SK-MEL-5 (cell line): ENCODE results near the gene HAUS8. TPM values are rescaled to one million over a fixed set of nuclear protein-coding genes. Genes with fewer than 3 reads are reported as not detected.
A peak's percentile ranks its signal among the peaks of the same experiment; 100 is the strongest.

ENCODE experiments used
- DNase-seq: peaks from one replicate; pipeline ENCODE4 v3.0.0-alpha.2; 2016; ENCODE audit warnings: low read depth, low spot score
- in situ Hi-C: cut with HindIII; loops from 2 replicates; pipeline ENCODE4 v1.10.0; 2016; ENCODE audit warnings: low sequenced_read_pairs, high pct_unique_total_duplicates, low pct_unique_long_range_greater_than_20kb
- polyA plus RNA-seq, 2 experiments: library from polyadenylated mRNA; depleted of rRNA; stranded (reverse); fragments of >200 nt; gene quantifications; 2 replicates each; pipeline ENCODE4 v1.2.3, GENCODE V29; 2015
- total RNA-seq: library from RNA; depleted of rRNA; stranded (reverse); fragments of >200 nt; shearing (Covaris generic); gene quantifications from 2 replicates; pipeline ENCODE4 v1.2.3, GENCODE V29; 2014; rRNA removed

The HAUS8 gene, protein sequence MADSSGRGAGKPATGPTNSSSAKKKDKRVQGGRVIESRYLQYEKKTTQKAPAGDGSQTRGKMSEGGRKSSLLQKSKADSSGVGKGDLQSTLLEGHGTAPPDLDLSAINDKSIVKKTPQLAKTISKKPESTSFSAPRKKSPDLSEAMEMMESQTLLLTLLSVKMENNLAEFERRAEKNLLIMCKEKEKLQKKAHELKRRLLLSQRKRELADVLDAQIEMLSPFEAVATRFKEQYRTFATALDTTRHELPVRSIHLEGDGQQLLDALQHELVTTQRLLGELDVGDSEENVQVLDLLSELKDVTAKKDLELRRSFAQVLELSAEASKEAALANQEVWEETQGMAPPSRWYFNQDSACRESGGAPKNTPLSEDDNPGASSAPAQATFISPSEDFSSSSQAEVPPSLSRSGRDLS
- 4.1 and 6.7 TPM in 2 replicates for total RNA-seq
- 9.2 and 9.7 TPM in 2 replicates for polyA plus RNA-seq (2015; cell fraction: cytosol; rRNA removed)
- 18.9 and 26.1 TPM in 2 replicates for polyA plus RNA-seq (2015; cell fraction: nucleus; rRNA removed)

DNA sequence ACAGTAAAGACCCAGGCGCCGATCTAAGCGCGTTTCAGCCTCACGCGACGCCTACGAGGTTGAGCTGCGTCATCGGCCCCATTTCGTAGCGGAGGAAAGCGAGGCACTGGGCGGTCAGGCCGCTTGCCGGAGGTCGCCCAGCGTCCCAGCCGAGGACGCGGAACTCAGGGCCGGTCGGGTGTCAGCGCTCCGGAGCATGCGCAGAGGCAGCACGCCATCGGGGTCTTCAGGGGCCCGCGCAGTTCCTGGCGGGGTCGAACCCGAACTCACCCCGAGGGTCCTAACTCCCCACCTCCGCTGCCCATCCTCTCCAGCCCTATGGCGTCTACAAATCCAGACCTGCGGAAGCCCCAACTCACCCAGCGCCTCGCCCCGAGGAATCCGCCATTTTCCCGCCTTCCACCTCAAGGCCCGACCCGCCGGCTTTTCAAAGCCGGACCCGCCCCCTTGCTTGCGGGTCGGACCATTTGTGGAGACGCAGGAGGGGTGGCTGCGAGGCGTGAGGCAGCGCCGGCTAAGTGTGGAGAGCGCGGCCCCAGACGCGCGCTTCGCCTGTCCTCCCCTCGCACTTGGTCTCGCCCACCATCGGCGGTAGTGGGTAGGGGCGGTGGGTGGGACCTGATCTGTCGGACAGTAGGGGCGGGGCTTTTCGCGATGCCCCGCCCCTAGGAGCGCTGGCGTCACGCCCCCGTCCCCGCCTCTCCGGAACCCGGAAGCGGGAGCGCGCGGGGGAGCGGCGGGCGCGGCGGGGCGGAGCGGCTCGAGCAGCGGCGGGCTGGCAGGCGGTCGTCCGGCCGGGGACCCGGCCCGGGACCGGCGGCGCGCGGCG, at the start of gene HAUS8, which contains the start of gene MYO9B:
Gene HAUS8, minus strand, starts transcription at position 418 of the 829 bp plus-strand sequence. Its CDS starts 30 bp downstream, at position 388.
Gene MYO9B, plus strand, starts transcription at position 743 of the 829 bp plus-strand sequence. CDS start 25,941 bp downstream, outside the sequence.
- in situ Hi-C loops, result no loop called here

DNA sequence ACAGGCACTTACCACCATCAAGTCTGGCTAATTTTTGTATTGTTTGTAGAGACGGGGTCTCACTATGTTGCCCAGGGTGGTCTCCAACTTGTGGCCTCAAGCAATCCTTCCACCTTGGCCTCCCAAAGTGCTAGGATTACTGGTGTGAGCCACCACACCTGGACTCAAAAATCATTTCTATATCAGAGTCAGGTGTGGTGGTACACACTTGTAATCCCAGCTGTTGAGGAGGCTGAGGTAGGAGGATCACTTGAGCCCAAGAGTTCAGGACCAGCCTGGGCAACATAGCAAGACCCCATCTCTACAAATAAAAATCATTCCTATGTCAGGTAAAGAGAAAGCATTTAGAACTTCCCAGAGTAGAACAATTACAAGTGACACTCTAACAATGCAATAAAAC, 48.8 kb upstream of the HAUS8 start:
- in situ Hi-C loops, result no loop called here
- DNase-seq, result no peak

More for the DNA sequence above, at the start of gene HAUS8, which contains the start of gene MYO9B:
- DNase-seq, result peak; percentile 97

DNA sequence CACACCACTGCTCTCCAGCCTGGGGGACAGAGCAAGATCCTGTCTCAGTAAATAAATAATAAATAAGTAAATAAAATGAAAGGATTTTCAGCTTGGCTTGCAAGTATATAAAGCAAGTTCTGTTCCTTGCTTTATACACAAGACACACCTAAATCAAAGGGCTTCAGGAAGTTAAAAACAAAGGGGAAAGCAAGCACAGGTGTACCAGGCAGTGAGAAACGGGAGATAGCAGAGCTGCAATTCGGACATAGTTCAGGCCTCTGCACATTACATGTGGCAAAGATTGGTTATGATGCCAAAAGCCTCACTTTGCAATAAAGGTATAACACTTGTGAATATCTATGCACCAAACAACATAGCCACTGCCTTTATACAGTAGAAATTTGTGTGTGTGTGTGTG, 47.8 kb upstream of the HAUS8 start:
- in situ Hi-C loops, result no loop called here
- no peak for DNase-seq

DNA sequence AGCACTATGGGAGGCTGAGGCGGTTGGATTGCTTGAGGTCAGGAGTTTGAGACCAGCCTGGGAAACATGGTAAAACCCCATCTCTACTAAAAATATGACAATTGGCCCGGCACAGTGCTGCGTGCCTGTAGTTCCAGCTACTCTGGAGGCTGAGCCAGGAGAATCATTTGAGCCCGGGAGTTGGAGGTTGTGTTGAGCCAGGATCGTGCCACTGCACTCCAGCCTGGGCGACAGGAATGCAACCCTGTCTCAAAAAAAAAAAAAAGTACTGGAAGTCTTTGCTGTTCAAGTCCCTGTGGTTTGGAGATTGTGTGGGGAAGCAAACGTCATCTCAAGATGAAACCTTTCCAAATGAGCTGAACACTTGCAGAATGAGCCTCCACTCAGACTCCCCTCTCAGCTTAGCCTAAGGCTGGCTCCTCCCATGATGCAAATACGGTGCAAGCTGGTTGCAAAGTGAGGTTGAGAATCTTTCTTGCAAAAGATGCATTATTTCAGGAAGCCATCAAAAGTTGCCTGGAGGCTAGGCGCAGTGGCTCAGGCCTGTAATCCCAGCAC, 46.6 kb upstream of the HAUS8 start:
- no peak for DNase-seq
- in situ Hi-C loops, result no loop called here

DNA sequence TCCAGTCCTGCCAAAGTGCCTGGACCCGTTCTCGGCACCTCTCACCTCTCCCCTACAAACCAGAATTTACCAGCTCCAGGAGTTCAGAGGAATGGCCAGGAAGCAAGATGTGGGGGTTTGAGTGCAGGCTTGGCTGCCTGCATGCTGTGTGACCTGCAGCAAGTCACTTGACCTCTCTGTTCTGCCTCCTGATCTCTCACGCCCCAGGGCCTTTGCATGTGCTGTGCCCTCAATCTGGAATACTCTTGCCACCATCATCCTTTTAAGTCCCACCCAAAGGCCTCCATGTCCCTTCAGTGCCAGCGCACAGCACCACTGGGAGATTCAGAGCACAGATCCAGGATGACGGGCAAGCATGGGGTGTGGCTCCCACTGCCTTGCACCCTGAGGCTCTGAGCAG, 43.7 kb upstream of the HAUS8 start:
- no peak for DNase-seq
- in situ Hi-C loops, result no loop called here

DNA sequence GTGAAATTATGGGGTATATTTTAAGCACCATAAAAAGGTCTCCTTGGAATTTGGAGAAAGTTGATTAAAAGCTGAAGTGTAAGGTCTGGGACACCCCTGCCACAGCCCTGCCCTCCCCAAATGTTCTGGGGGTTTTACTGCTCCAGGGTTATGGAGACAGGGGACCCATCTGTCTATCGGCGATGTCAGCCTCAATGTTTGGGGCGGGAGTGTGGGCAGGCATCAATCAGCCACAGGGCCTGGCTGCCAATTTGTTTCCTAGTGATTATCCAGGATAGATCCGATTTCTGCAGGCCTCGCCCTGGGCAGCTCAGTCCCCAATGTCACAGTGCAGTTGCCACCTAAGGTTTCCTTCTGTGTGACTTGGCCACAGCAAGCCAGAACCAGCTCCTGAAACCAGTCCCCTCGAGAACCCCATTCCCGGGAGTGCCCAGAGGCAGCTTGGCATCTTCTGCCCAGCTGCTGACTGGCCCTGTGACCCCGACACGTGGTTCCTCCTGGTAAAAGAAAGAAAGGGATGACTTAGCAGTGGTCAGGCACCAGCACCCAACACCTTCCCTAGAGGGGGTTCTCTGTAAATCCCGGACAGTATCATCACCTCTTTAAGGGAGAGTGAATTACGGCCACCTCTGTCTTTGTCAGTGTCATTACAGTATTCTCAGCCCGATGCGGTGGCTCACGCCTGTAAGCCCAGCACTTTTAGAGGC, 41.9 kb upstream of the HAUS8 start:
- in situ Hi-C loops, result no loop called here
- DNase-seq, result peak; percentile 23

DNA sequence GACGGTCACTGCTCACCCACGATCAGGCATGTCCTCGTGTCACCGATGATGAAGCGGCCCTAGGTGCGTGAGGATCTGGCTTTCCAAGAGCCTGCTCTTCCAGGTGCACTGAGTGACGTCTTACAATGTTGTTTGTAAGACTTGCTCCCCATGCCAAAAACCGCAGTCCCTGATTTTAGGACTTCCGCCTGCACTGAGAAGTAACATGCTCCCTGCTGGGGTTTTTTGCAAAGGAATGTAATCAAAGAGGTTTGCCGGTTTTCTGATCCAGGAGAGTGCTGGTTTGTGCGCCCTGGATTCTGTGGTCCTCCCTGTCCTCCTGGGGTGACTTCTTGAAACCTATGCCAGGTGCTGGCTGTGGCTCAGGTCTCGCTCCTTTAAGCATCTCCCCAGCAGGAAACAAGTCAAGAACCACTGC, 39.2 kb upstream of the HAUS8 start:
- no peak for DNase-seq
- in situ Hi-C loops, result no loop called here

DNA sequence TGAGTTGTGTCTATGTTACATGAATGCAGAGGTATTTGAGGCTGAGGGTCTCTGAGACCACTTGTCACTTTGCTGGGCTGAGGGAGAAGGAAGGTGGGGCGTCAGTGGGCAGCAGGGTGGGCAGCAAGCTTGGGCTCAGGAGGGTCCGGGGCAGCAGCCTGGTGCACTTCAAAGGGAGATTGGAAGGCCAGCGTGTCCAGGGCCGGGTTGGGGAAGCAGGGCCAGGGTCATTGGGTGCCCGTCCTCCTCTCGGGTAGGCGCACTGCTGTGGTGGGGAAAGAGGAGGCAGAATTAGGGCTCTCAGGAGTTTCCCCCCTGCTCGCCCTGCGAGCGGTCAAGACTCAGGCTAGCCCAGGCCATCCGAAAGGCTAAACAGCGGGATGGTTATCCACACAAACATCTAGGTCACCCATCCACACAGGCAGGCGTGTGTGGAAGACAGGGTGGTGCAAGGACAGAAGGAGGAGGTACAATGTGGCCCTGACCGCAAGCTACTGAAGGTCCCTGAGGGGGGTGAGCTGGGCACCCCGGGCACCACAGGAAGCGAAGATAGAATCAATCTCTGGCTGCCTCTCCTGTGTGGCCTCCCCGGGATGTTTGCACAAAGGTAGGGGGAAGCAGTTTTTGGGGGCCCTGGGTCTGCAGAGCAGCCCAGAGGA, 38.0 kb upstream of the HAUS8 start:
- in situ Hi-C loops, result no loop called here
- DNase-seq, result no peak

DNA sequence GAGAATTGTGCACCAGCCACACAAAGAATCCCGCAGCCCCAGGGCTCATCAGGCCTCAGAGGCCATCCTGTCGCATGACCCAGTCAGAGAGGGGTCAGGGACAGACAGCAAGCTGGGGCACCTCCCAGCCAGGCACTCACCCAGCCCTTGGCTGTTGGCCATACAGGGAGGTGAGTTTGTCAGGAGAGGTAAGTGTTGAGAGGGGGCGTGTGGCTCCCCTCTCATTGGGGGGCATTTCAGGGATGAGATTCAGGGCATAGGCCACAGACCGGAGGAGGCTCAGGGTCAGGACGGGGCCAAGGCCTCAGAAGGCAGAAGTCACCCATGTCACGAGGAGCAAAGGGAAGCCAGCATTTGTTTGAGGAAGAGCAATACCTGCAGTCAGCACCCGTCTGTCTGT, 37.4 kb upstream of the HAUS8 start:
- in situ Hi-C loops, result no loop called here
- no peak for DNase-seq

DNA sequence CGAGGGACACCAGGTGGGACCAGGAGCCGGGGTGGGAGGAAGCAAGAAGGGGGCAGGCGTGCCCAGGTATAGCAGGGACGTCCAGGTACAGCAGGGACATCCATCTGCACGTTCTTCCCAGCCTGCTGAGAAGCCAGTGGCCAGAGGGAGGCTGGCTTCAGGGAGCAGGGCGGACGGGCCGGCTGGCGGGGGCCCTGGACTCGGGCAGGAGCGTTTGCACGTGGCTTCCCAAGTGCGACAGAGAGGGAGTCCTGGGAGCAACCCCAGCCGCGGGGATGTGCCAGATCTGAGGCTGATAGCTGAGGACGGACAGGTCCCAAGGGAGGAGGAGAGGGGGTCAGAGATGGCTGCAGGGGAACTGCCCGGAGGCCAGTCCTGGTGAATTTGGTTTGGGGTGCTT, 37.0 kb upstream of the HAUS8 start:
- in situ Hi-C loops, result no loop called here
- DNase-seq, result no peak

DNA sequence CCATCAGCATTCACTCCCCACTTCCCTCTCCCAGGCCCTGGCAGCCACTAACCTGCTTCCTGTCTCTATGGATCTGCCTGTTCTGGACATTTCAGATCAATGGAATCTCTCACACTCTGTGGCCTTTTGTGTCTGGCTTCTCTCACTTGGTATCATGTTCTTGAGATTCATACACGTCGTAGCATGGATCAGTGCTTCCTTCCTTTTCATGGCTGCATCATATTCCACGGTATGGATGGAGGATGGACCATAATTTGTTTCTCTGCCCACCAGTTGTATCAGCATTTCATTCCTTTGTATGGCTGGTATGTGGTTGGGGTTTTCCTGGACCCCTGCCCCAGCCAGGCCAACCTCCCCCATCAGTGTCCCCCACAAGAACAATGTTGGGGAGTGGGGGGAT, 36.5 kb upstream of the HAUS8 start:
- DNase-seq, result no peak
- in situ Hi-C loops, result no loop called here

DNA sequence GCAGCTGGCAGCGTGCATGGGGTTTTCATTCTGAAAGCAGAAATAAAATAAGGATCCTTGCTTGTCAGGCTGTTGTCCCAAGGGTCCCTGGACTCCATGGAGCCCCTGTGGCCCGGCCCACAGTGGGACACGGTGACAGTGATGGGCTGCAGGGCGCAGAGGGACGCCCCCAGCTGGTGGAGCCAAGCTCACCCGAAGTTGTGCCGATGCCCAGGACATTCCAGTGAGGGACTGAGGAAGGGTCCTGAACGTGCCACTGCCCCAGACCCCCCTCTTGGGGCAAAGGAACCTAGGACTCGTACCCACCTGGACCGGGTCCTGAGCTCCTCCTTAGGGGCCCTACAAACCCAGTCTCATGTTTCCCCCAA, 35.3 kb upstream of the HAUS8 start:
- no peak for DNase-seq
- in situ Hi-C loops, result no loop called here

DNA sequence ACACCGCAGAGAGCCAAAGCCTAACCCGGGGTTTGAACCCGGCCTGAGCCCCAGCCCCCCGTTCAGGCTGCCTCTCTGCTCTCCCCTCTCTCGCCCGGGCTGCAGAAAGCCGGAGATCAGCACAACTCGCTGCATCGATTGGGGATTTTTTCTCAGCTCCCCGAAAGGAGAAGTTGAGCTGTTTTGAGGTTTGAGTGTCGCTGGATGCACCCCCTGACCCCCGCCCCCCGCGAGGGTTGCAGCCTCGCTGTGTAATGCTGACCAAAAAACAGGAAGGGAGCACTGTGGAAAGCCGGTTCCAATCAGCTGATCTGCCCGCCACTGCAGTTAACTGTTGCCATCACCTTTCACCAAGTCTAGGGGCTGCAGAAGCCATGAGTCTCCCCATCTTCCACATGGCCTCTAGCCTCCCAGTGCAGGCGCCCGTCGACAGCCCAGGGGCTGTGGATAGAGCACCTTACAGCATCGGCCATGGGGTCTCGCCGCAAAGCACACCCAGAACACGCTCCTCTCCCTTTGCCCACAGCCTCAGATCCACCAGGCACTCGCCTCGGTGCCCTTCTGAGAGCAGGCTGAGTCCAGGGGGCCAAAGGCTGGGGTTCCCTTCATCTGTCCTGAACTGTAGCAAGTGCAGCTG, 34.8 kb upstream of the HAUS8 start:
- in situ Hi-C loops, result no loop called here
- DNase-seq, result no peak

DNA sequence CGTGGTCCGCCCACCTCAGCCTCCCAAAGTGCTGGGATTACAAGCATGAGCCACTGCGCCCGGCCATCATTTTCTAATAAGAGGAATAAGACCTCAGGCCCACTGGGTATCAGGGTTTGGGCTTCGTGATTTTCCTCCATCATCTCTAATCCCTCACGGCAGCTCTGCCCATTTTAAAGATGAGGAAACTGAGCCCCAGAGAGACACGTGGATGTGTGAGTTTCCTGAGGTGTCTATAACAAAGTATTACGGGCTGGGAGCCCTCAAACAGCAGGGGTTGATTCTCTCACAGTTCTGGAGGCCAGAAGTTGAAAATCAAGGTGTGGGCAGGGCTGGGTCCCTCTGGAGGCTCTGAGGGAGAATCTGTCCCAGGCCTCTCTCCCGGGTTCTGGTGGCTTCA, 34.0 kb upstream of the HAUS8 start:
- in situ Hi-C loops, result no loop called here
- no peak for DNase-seq

DNA sequence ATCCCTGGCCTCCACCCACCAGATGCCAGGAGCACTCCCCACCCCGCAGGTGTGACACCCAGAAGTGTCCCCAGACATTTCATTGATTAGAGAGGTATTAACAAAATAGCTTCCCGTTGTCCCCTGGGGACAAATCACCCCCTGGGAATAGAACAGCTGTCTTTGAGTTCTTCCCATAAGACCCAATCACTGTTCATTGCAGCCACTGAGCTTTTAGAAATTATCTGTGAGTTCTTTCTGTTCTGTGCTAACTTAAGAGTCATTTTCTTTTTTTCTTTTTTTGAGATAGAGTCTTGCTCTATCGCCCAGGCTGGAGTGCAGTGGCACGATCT, 33.2 kb upstream of the HAUS8 start:
- DNase-seq, result no peak
- in situ Hi-C loops, result no loop called here

DNA sequence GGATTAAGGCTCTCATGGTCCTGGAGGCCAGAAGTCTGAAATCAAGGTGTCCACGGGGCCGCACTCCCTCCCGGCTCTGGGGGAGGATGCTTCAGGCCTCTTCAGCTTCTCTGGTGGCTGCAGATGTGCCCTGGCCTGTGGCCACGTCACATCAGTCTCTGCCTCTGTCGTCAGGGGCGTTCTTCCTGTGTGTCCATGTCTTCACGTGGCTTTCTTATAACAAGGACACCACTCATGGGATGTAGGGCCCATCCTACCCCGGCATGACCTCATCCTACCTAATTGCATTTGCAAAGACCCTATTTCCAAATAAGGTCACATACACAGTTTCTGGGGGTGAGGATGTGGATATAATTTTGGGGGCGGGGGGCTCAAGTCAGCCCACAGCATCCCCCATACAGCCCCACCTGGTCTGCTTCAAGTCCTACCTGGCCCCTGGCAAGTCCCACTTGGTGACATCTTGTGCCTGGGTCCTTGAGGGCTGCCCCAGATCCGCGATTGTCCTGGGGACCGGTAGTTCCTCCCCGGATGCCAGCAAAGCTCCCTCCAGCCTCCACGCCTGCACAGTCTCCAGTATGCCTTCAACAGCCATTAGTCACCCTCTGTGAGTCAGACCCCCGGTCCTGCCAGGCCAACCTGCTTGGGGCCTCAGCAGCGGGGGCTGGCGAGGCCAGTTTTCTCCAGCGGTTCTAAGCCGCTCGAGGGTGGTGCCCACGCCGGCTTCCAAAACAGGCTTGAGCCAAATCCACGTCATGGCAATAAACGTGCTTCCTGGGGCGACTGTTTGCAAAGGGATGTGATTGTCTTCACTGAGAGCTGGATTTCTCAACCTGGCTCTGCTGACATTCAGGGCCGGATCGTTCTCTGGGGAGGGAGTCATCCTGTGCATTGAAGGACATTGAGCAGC, 32.5 kb upstream of the HAUS8 start:
- in situ Hi-C loops, result no loop called here

More for the DNA sequence above, 32.5 kb upstream of the HAUS8 start:
- peak; percentile 38 for DNase-seq
